K562 (cell line): ENCODE data around the gene PRICKLE2. TPM values are rescaled to one million over a fixed set of nuclear protein-coding genes. Genes with fewer than 3 reads are reported as not detected.

Source experiments
- ATAC-seq: fragments of 200-7000 bp; cut with Tn5 transposase; 3 replicates; pipeline ENCODE4 v1.9.1; 2020; ENCODE audit warnings: moderate library complexity
- BruUV-seq: library from RNA; stranded (reverse); fragments of 400-500 nt; replicated peaks from 2 replicates; lab custom pipeline; 2021; lab: Mats Ljungman, UMichigan
- CTCF ChIA-PET: fragments of 300-600 bp; formaldehyde crosslinking; extraction: SDS; loops from one replicate; lab custom pipeline; 2021; ENCODE audit warnings: low intra/inter-chr PET ratio; lab: Yijun Ruan, JAX
- POLR2A ChIA-PET: fragments of 300-600, 350-650 bp; sonication (Branson Sonifier 250); formaldehyde crosslinking; extraction: SDS; loops from one replicate; lab custom pipeline; 2021; ENCODE audit warnings: antibody characterized with exemption, inconsistent platforms; lab: Yijun Ruan, JAX
- DNase-seq, 4 experiments: peaks; one replicate each; pipeline versions ENCODE4 v3.0.0 to v3.0.0-alpha.2; 2011 to 2018; ENCODE audit warnings: low spot score in 3 of 4, mixed read lengths in 3 of 4; ENCODE audit errors: extremely low read depth in 1 of 4
- FAIRE-seq: peaks from 2 replicates; lab custom pipeline; 2011; peaks lifted over from hg19 to GRCh38; lab: Jason Lieb, UNC
- H2AFZ ChIP-seq: 2 replicates; pipeline ENCODE4 v1.6.0; 2011; ENCODE audit warnings: low read depth, low read length, control low read depth, inconsistent platforms
- H3K27ac ChIP-seq: fragments of 200-600 bp; 3 replicates; pipeline ENCODE4 v1.8.0; 2011; ENCODE audit warnings: low read depth, mild to moderate bottlenecking, control low read depth, inconsistent platforms, low read length, moderate library complexity, mixed read lengths; ENCODE audit errors: extremely low read depth
- H3K27me3 ChIP-seq, 2 experiments: fragments of 300-600 bp in 1 of 2; 2 replicates in 1 of 2; 3 replicates in 1 of 2; pipeline versions ENCODE4 v1.6.0 to v1.8.0; 2011; ENCODE audit warnings: inconsistent platforms in 2 of 2, low read length in 2 of 2, mild to moderate bottlenecking in 1 of 2, mixed read lengths in 1 of 2, moderate library complexity in 1 of 2; ENCODE audit not compliant: control insufficient read depth in 2 of 2, insufficient read depth in 2 of 2
- H3K36me3 ChIP-seq: fragments of 300-600 bp; 3 replicates; pipeline ENCODE4 v1.8.0; 2011; ENCODE audit warnings: mild to moderate bottlenecking, low read length, inconsistent platforms; ENCODE audit not compliant: control insufficient read depth, insufficient read depth
- H3K4me1 ChIP-seq, 2 experiments: fragments of 200-600 bp in 1 of 2; replicated peaks in 1 of 2; 2 replicates in 1 of 2; 3 replicates in 1 of 2; pipeline versions ENCODE4 v1.5.1 to v1.8.0; 2011; ENCODE audit warnings: inconsistent platforms in 2 of 2, low read length in 2 of 2, mild to moderate bottlenecking in 1 of 2, mixed read lengths in 1 of 2, moderate library complexity in 1 of 2; ENCODE audit not compliant: control insufficient read depth in 2 of 2, insufficient read depth in 2 of 2
- H3K4me2 ChIP-seq: 2 replicates; pipeline ENCODE4 v1.6.1; 2011; ENCODE audit warnings: low read length, control low read depth, inconsistent platforms, mixed read lengths; ENCODE audit not compliant: insufficient read depth
- H3K4me3 ChIP-seq: fragments of 200-600 bp; sonication (generic), shearing (Covaris generic); 2 replicates; pipeline ENCODE4 v1.5.1; 2016; ENCODE audit warnings: control low read depth, inconsistent platforms
- H3K79me2 ChIP-seq: fragments of 200-600 bp; 3 replicates; pipeline ENCODE4 v1.8.0; 2011; ENCODE audit warnings: low read length, inconsistent platforms; ENCODE audit not compliant: control insufficient read depth, insufficient read depth
- H3K9ac ChIP-seq, 2 experiments: 2 replicates each; pipeline versions ENCODE4 v1.6.0 to v1.6.1; 2011; ENCODE audit warnings: low read depth in 2 of 2, low read length in 2 of 2, control low read depth in 1 of 2, inconsistent platforms in 1 of 2, mild to moderate bottlenecking in 1 of 2, mixed read lengths in 1 of 2; ENCODE audit not compliant: insufficient read depth in 1 of 2
- H3K9me1 ChIP-seq: one replicate; pipeline ENCODE4 v1.6.0; 2011; ENCODE audit warnings: inconsistent platforms, mild to moderate bottlenecking, low read length, moderate library complexity; ENCODE audit not compliant: control insufficient read depth, insufficient read depth
- H3K9me3 ChIP-seq: replicated peaks from 2 replicates; pipeline ENCODE4 v1.5.1; 2011; ENCODE audit warnings: low read depth, low read length, inconsistent platforms; ENCODE audit not compliant: control insufficient read depth, insufficient read depth
- H4K20me1 ChIP-seq: replicated peaks from 2 replicates; pipeline ENCODE4 v1.6.1; 2011; ENCODE audit warnings: low read length, inconsistent platforms, mixed read lengths; ENCODE audit not compliant: control insufficient read depth, insufficient read depth
- PCBP2 ChIP-seq: fragments of 200-400 bp; formaldehyde crosslinking; IDR thresholded peaks from 2 replicates; pipeline ENCODE4 v1.6.1; 2018; ENCODE audit warnings: low read length, low read depth, mild to moderate bottlenecking, moderate library complexity; ENCODE audit not compliant: poor library complexity, severe bottlenecking
- ZBTB11 ChIP-seq, 3 experiments: fragments of 200-800 bp in 1 of 3; fragments of 250-450 bp in 1 of 3; fragments of 450-650 bp in 1 of 3; sonication (Bioruptor Pico) in 1 of 3; sonication (Bioruptor generic) in 1 of 3; formaldehyde crosslinking in 1 of 3; IDR thresholded peaks; 2 replicates each; pipeline versions ENCODE4 v1.6.1 to v1.8.0; 2016 to 2022; ENCODE audit warnings: mild to moderate bottlenecking in 2 of 3, missing genetic modification characterization in 2 of 3, missing compliant biosample characterization in 1 of 3, moderate library complexity in 1 of 3
- WGBS: fragments of 100-300 bp; shearing (Covaris generic); methylation state at CpG from one replicate; pipeline ENCODE4 v1.1.6; 2016; ENCODE audit warnings: low coverage, mixed read lengths; ENCODE audit not compliant: insufficient coverage; ENCODE audit errors: missing lambda C conversion rate; 5-methylcytosine and 5-hydroxymethylcytosine counted together
- in situ Hi-C: fragments of 300-500 bp; cut with MboI; formaldehyde crosslinking; loops from 4 replicates; pipeline ENCODE4 v1.15.0; 2018; ENCODE audit warnings: inconsistent platforms, mixed read lengths
- intact Hi-C: fragments of 100-400 bp; cut with micrococcal nuclease; formaldehyde crosslinking; loops from 2 replicates; pipeline ENCODE4 v1.14.2; 2022
- polyA plus RNA-seq, 8 experiments: library from polyadenylated mRNA; depleted of rRNA in 4 of 8; stranded (reverse) in 5 of 8; unstranded in 3 of 8; fragments of >200 nt; fragmentation: Nextera tagmentation in 2 of 8; fragmentation: Illumina TruSeq in 1 of 8; extraction: Ambion mirVana in 2 of 8; extraction: Trizol in 1 of 8; gene quantifications; 2 replicates each; pipeline versions ENCODE4 v1.2.1 to v1.2.3, GENCODE V29; 2011 to 2014; ENCODE audit warnings: inconsistent platforms in 1 of 8, missing spikeins in 1 of 8
- total RNA-seq, 7 experiments: library from RNA; depleted of rRNA in 6 of 7; stranded (reverse); fragments of >200 nt in 6 of 7; fragmentation: Illumina TruSeq in 2 of 7; extraction: Trizol in 2 of 7; gene quantifications; 2 replicates each; pipeline versions ENCODE4 v1.2.1 to v1.2.3, GENCODE V29; 2011 to 2021; ENCODE audit warnings: low replicate concordance in 1 of 7

PRICKLE2 gene
- total and polyA plus RNA-seq, 9 of the 15 experiments (the other 6 are each of a cell fraction or from before 2014, with no cell fraction given) = 0.07 to 0.09 TPM; not detected in 7

GRCh38 chr3:64107190-64107589, 118.1 kb downstream of the PRICKLE2 start:
- CTCF ChIA-PET = no interaction called here
- Histone ChIP-seq H3K9me1 (no peaks in the 10 kb centered on the region), H3K4me3 (no peak overlapping the region), H3K9ac (no peak overlapping the region), H4K20me1 (no peaks in the 10 kb centered on the region), H3K27ac (no peak overlapping the region), H3K4me1 (no peaks in the 10 kb centered on the region), H3K4me2 (no peak overlapping the region), H3K27me3 (peaks cover 0 to 11% of the 10 kb centered on the region in 2 experiments; a peak in 1 of 5 replicates), H2AFZ (no peak overlapping the region), H3K9me3 (no peaks in the 10 kb centered on the region), H3K36me3 (no peaks in the 10 kb centered on the region), H3K79me2 (no peaks in the 10 kb centered on the region)
- DNase-seq (no peak), ATAC-seq (no peak), FAIRE-seq (no peak)
- WGBS = 0% methylated on average over 3 of the region's 5 CpGs
- in situ Hi-C loops = no loop called here
- peak in 1 of 3 experiments; percentile 39; a peak in 1 of 6 replicates for TF ChIP-seq ZBTB11 (CRISPR knock-in tag; IDR thresholded peaks at IDR 0.05)
- no peak for TF ChIP-seq PCBP2
- POLR2A ChIA-PET = no interaction called here
- BruUV-seq = no TSS peak
- intact Hi-C loops = no loop called here
